GM03348 (cell line): Measurements from ENCODE around the gene TTC28.

Experiments
- DNase-seq: peaks from one replicate; pipeline ENCODE4 v3.0.0; 2012; ENCODE audit warnings: low spot score

TTC28 gene

DNA sequence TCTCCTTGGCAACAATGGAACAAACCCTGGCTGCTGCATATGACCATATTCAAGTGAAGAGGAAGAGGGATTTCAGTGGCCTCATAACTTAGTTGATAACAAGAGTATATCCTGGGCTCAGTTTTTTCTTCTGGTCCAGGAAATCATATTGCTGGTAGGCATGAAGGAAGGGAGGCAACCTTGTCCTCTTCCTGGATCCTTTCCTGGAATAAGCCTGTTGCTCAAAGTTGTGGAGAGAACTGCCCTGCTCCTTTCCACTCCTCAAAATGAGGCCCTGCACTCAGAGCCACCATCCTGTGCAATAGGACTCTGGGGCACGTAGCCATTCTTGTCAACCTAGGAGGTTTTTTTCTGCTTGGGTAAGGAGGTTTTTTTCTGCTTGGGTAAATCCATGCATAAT lies 631.9 kb downstream of the TTC28 start:
- no peak for DNase-seq

DNA sequence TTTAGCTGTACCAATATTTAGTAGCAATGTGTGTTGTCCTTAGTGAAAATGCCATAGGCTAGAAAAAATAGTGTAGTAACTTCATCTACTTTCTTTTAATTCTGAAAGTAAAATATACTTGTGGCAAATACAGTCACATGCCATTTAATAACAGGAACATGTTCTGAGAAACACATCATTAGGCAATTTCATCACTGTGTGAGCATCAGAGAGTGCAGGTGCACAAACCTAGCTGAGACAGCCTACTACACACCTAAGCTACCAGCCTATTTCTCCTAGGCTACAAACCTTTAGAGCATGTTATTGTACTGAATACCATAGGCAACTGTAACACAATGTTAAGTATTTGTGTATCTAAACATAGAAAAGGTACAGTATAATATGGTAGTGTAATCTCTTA lies 633.5 kb downstream of the TTC28 start:
- DNase-seq = no peak

DNA sequence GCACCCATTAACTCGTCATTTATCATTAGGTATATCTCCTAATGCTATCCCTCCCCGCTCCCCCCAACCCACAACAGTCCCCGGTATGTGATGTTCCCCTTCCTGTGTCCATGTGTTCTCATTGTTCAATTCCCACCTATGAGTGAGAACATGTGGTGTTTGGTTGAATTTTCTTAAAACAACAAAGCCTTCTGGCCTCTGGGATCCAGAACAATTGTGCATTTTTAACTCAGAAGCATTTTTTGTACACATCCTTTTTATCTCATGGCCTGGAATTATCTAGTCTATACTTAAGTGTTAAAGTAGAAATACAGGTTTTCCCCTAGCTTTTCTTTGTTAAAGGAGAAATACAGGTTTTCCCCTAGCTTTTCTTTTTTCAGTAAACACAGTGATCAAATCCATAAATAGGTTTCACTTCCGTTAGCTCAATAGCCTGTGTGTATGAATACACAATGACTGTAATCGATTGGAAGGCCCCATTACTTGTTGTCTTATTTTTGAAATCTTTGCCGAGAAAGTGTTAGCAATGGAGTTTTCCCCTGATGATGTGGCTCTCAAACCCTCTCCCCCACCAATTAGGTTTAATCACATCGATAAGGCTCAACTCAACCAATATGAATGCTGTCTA lies 635.0 kb downstream of the TTC28 start:
- DNase-seq = no peak

DNA sequence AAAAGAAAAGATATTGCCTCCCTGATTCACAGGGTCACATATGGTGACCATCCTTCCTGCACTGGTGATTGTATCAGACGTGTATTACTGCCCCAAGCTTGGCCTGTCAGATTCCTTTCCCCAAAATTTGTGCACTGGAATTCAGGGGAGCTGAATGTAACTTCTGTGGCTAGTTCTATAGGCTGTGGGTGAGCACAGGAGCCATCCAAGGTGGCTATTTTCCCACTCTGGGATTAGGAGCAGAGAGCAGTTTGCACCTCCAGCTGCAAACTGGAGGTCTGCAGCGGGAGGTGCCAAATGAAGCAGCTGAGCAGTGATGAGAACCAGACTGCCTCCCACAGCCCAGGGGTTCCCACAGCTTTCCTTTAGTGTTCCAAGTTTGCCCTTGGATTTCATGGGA lies 636.4 kb downstream of the TTC28 start:
- DNase-seq = no peak

DNA sequence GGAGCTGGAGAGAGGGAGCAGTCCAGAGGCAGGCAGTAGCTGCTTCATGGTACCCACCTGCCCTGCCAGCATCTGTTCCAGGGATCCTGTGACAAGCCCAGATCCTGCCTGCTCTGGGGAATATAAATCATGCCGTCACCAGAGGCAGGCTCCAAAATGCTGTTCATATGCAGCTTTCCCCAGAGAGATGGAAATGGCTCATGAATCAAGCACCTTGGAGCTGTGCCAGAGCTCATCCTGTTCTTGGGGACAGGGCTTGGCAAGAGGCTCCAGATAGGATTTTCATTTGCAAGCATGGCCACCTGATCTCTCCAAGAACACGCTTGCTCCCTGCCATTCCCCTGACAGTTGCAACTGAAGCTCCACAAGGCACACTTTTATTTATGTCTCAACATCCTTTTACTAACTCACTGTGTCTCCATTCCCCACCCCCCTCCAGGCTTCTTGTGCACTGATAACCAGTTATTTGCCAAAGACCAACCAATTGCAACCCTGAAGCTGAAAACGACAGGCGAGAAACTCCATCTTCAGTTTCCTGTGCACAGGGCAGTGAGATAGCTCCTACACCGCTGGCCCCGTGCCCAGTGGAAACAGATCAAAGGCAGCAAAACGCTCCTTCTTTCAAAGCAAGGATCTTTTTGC lies 644.8 kb downstream of the TTC28 start:
- DNase-seq = no peak

DNA sequence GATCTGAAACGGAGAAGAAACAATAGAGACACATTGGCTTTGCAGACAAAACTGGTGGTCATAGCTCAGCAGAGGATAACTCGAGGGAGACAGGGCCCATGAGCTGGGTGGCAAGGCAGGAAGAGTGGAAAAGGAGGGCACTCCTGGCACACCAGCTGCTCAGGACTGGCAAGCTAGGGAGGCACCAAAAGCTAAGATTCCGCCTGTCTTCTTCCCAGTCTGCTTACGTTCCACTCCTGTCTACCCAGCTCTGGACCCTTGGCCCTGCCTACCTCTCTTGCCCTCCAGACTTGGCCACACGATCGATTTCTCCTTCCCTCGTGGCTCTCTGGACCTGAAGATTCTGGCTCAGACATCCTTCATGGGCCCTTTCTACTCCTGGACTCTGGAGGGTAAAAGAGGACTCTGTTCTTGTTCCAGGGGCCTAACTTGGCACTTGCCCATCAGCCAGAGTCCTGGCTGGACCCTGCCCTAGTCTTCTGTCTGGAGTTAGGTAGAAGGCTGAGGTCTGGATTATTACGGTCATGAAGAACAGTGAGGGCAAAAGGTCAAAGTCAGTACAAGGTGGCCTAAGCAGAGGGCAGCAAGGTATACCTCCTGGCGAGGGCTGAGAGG lies 645.4 kb downstream of the TTC28 start:
- no peak for DNase-seq

DNA sequence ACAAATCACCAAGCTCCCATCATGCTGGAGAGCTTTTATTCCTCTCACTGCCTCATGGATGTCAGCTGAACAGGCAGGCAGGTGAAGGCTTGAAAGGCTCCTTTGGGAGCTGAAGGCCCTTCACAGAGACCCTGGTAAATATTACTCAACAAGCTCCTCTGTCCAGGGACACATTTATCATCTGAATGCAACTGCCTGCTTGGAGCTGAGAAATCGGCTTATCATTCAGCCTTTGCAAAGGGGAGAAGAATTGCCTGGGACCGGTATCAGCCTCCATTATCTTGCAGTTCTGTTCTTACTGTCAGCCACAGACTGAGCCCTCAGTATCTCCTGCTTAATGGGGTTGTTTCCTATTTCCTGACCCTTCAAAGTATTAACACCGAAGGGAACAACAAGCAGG lies 646.8 kb downstream of the TTC28 start:
- DNase-seq = no peak

DNA sequence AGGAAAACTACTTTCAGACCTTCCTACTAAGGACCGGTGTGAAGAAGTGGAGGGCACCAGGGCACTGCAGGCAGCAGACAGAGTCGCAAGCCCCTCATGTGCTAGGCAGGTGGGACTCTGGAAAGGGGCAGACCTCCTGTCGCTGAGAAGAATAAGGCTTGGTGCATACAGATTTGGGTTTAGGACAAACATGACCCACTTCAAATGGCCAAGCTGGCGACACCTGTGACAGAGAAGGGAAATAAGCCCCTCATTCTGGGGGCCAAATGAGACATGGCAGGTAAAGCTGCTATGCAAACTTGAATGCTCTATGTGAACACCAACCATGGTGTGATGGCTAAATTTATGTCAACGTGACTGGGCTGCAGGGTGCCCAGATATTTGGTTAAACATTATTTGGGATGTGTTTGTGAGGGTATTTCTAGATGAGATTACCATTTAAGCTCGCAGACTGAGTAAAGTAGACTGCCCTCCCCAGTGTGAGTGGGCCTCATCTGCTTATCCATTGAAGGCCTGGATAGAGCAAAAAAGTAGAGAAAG lies 648.2 kb downstream of the TTC28 start:
- no peak for DNase-seq

DNA sequence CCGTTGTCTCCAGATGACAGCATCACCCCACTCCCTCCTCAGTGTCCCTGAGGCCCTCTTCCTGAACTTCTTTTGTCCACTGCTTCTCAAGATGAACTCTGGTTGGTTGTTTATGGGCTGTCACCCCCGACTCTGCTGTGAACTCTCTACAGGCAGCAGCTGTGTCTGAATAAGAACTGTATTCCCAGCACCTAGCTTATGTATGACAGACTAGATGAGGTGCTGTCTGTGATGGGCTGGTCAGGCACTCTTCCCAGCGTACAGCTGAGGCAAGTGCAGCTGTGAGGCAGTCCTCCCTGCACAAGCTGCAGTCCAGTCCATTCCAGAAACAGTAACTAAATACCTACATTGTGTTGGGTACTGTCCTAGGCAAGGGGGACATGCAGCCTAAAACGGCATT lies 649.2 kb downstream of the TTC28 start:
- no peak for DNase-seq

DNA sequence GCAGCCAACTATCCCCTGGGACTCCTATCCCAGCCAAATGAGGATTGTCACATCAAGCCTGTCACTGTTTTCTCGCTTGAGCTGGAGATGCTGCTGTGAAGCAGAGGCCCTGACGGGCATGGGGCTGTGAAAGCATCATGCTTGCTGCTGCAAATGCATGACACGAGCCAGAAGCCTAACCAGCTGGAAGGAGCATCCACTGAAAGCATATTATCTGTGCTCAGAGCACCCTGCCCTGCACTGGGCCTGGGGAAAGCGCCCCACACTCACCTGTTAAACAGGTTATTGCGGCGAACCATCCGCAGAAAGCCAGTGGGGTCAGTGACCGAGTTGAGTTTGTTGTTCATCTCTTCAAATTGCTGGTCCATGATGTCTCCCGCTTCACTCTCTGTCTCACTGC lies 649.7 kb downstream of the TTC28 start:
- no peak for DNase-seq

DNA sequence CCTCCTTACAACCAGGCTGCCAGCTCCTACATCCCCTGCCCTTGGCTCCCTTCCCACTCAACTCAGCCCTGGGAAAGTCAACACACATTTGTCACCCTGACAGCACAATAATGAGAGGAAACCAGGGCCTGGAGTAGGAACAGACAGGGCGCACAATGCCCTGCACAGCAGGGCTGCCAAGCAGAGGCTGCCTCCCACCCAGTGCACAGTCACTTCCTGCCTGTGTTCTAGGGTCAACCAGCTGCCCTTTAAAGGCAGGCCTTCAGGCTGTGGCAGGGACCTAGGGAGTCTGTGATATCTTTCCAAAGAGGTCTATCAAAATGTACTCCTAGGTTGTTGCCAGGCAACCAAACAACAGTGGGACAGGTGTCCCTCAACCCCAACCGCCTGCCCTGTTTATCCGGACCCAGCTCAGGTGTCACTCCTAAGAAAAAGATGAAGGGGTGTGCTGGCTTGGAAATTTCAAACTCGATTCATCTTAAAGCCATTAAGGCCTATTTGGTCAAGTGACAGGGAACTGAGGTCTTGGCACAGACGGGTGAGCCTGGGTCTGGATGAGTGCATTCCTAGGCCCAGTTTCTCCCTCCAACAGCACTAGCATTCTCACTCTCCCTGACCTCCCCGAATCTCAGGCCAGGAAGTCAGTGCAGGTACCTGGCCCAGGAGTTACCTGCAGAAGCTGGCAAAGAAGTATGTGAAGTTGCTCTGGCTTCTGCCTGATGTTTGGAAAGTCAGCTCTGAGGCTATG lies 650.3 kb downstream of the TTC28 start:
- DNase-seq = no peak

DNA sequence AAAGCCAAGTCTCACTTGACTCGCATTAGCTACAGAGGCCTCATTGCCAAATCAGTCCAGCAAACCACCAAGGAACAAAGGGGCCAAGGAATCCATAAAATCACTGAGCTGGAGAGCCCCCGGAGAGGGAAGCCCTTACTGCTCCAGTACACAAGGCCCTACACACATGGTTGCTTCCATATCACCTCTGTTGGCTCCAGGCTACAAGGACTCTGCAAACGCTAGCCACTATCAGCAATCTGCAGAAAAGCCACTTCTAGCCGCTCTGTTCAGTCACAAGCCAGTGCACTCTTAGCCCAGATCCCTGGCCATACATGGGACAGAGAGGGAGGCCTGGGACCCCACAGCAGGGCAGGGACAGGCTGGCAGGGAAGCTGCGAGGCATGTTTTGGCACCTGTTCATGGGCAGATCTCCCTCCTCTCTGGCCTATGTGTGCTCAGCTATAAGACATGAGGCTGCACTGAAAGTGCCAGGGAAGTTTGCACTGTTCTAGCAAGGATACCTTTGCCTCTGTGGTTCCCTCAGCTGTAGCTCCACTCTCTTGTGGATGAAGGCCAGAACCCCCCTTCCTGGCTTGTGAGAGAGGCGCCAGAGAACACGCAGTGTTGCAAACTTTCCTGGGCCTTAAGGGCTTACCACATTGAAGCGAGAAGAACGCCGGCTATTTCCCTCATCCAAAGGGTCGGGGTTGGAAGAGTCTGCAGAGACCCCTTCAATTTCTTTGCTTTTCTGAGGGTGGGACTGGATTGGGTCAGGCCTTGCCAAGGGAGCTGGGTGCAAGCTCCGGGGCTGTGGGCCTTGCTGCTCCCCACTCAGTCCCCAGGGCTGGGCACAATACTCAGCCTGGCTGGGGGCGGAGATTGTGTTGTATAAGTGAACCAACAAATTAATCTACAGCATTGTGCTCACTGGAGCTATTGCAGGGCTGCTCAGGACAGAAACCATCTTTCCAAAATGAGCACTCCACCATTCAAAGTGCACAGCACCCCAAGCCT lies 651.9 kb downstream of the TTC28 start:
- DNase-seq = no peak

DNA sequence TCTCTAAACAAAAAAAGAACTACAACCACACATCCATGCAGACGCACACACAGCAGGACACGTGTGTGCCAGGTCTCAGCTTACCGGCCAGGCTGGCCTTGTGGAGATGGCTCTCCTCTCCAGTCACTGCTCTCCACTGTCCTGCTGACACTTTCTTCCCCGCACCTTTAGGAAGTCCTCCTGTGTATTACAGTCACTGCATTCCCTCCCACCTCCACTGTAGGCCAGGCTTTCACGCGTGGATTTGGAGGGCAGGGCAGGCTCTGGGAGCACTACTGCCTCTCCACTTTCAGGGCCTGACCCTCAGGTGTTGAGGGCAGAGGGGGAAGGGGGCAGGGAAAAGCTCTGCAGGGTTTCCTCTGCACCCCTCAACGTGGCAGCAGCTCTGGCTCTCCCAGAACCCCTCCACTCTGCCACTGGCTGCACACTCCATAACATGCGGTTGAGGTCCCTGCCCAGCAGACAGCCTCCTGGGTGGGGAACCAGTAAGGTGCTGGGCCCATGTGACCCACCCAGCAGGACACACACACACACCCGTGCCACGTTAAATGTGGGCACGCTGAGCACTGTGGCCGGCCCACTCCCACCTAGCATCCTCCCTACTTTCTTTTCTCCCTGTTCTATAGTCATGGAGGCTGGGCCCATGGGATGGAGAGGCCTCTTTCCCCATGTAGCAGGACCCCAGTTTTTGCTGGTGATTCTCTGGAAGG lies 653.6 kb downstream of the TTC28 start:
- no peak for DNase-seq

DNA sequence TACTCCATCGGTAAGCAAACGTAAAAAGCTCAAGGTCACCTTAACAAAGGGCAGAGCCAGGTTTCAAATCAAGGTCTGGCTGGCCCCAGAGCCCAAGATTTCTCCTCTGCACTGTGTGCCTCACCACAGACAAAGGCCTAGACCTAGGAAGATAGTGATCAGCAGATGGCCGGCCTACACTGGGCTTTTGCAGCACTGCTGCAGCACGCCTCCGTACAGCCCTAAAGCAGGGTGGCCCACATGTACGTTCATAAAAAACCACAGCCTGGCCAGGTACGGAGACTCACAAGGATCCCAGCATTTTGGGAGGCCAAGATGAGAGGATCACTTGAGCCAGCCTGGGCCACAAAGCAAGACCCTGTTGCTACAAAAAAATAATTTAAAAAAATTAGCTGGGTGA lies 654.3 kb downstream of the TTC28 start:
- no peak for DNase-seq

DNA sequence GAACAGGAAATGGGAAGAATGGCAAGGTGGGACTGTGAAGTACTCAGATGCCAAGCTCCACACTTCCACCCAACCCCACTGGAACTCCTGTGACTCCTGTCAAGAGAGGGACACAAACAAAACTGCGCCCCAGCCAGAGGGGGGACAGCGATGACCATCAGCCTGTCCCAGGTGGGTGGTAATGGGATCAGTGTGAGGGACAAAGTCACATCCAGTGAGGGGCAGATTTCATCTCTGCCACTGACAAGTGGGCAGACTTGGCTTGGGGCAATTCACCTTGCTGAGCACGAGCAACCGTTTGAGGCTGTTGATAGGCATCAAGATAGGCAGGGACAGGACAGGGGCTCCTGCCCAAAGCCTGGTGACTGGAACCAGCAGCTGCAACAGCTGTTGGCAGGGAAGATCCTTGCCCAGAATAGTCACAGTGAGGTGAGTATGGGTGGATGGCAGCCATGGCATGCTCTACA lies 655.2 kb downstream of the TTC28 start:
- no peak for DNase-seq

DNA sequence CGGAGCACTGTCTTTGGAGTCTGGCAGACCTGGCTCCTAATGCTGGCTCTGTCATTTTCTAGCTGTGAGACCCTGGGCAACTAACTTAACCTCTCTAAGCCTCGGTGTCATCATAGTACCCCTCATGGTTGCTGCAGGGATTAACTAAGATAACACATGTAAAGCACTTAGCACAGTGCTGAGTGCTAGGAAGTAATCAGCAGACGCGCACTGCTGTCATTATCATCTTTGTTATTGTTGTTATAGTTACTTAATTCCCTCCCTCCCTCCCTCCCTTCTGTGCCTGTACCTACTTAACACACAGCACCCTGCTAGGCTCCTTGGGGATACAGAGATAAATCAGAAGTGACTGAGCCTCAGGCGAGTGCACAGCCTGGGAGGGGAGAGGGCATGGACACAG lies 655.9 kb downstream of the TTC28 start:
- DNase-seq = no peak

DNA sequence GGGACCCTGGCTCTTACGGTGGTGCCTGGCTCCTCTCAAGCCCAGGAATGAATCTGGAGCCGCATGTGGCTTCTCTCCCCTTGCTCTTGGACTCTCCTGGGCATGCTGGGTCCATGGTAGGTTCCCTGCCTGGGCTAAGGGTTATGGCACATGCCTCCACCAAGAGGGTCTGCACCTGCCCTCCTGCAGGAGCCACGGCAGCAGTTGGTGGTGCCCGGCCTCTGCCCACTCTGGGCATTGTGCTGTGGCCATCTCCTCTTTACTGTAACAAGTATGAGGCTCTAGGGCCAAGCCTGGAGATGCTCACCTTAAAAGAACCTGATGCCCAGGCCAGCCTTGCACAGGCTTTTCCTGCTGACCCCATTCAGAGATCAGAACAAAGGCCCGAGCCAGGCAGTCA lies 656.6 kb downstream of the TTC28 start:
- DNase-seq = no peak

DNA sequence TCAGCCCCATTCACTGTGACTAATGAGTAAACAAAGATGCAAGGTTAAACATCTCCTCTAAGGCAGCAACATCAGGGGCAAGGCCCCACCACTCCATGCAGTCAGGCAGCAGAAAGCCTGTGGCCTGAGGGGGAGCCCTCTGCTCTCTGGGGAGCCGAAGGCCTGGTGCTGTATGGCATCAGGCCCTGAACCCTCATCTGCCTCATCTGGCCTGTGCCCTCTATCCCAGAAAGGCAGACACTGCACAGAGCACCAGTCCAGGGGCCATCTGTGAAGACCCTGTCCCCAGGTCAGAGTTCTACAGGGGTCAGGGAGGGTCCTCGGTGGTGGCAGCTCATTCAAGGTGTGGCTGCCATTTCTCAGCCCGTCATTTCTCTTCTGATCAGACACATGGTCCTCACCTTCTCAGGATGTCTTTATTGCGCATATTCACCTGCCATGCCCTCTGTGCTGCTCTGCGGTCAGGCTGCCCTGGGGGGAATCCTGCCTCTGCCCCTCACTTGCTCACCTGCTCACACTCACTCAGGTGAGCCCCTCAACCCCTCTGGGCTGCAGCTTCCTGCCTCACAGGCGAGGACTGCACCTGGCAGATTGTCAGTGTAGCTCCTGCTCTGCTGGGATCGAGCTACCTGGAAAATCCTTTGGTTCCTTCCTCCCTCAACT lies 657.5 kb downstream of the TTC28 start:
- DNase-seq = no peak

DNA sequence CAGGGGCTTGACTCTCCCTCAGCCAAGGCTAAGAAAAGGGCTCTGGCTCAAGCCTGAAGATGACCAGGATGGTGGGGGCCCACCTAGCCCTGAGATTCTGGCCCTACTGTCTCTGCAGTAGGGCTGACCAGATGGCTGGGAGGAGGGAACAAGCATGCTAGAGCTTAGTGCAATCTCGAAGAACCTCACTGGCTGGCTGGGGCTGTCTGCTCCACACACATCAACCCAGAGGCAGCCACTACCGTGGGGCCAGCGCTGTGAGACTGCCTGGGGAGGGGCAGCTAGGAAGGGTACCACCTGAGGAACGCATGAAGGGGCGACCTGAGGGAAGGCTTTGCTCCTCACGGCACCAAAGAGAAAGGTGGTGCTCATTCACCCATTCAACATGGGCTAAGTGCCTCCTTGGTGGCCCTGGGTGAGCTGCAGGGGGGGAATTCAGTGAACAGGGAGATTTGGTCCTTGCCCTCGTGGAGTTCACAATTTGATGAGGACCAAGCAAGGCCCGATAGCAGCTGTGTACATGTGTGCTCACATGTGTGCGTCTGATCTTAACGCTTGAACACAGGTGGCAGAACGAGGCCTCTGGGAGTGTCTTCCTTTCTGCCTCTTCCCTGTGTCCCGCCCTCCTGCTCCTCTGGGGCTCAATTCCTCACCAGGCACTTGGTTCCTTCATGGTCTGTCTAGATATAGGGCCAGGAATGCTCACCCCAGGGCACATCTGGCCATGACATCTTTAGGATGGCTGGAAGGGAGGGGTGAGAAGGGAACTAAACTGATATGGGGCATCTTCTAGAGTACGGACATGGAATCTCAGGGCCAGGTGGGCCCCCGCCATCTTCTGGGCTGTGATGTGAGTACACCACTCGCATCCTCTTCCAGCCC lies 658.3 kb downstream of the TTC28 start:
- no peak for DNase-seq
